Stimulated activated naive CD8-positive, alpha-beta T cell treated with anti-CD3 and anti-CD28 coated beads, Interleukin-15, amount 100 ng/mL, for 72 hours (primary cell): ENCODE data around the gene C1orf21.
A peak's percentile ranks its signal among the peaks of the same experiment; 100 is the strongest.

Source experiments
- ATAC-seq: fragments of 150-1000 bp; cut with Tn5 transposase; 2 replicates; pipeline ENCODE4 v1.10.0; 2021; ENCODE audit warnings: mild to moderate bottlenecking, moderate library complexity
- DNase-seq, 2 donors: peaks; one replicate each; pipeline ENCODE4 v3.0.0; 2021 to 2022
- H3K27ac Mint-ChIP-seq, 2 donors: one replicate each; pipeline ENCODE4 v1.8.0; 2022; ENCODE audit warnings: mild to moderate bottlenecking in 2 of 2, mixed read lengths in 2 of 2, moderate library complexity in 2 of 2
- H3K27me3 Mint-ChIP-seq: one replicate; pipeline ENCODE4 v1.8.0; 2022; ENCODE audit warnings: mixed read lengths
- H3K4me1 Mint-ChIP-seq: one replicate; pipeline ENCODE4 v1.8.0; 2022; ENCODE audit warnings: mild to moderate bottlenecking, mixed read lengths
- H3K4me3 Mint-ChIP-seq, 2 donors: one replicate each; pipeline ENCODE4 v1.8.0; 2022; ENCODE audit warnings: mild to moderate bottlenecking in 2 of 2, mixed read lengths in 2 of 2, moderate library complexity in 1 of 2
- H3K9me3 Mint-ChIP-seq, 2 donors: one replicate each; pipeline ENCODE4 v1.8.0; 2022; ENCODE audit warnings: mixed read lengths in 2 of 2

The C1orf21 gene

GRCh38 chr1:184472136-184472535 lies 85.3 kb downstream of the C1orf21 start:
- H3K9me3 Mint-ChIP-seq, result peaks cover 0 to 7% of the 10 kb centered on the region in 2 donors
- ATAC-seq (no peak), DNase-seq (no peak)
- H3K4me3 Mint-ChIP-seq, result no peak overlapping the region
- H3K27me3 Mint-ChIP-seq, result peaks cover 5% of the 10 kb centered on the region
- H3K27ac Mint-ChIP-seq, result no peak overlapping the region
- no peaks in the 10 kb centered on the region for H3K4me1 Mint-ChIP-seq

DNA sequence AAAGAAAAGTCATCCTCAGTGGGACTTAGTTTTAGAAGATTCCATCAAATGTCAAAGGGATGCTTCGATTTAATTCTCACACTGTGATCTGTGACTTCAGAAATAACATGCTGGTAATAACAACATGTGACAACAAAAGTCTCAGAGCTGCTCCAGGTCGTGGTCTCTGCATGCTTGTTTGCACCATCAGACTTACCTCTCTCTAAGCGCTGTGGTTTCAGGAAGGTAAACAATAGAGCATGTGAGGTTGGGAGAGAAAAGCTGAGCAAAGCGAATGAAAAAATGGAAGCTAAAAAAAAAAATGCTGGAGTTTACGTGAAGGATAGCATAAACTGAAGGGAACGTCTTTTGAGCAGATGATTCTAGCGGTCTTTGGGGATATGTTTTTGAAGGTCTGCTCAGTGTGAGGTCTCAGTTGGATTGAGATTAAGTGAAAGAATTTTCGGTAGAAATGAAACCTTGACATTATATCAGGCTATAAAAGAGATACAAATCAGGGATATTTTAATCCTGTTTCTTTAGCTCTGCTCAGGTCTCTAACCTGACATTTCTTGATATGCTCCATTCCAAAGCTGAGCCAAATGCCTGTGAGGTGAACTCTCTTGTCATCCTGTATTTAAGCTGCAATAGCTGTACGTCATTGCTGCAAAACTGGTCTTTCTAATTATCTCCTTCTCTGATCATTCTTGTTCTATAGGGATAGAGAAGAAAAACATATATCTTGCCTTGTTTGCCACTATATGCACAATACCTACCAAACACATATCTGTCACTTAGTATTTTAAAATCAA lies 86.5 kb downstream of the C1orf21 start:
- Mint-ChIP-seq H3K9me3 (peaks cover 0 to 7% of the 10 kb centered on the region in 2 donors), H3K27ac (no peak overlapping the region), H3K27me3 (no peaks in the 10 kb centered on the region), H3K4me1 (no peaks in the 10 kb centered on the region), H3K4me3 (no peak overlapping the region)
- ATAC-seq (no peak), DNase-seq (no peak)

GRCh38 chr1:184476187-184476586 lies 89.4 kb downstream of the C1orf21 start:
- ATAC-seq (no peak), DNase-seq (no peak)
- no peaks in the 10 kb centered on the region for H3K27me3 Mint-ChIP-seq
- H3K4me1 Mint-ChIP-seq, result no peaks in the 10 kb centered on the region
- peaks cover 0 to 7% of the 10 kb centered on the region in 2 donors for H3K9me3 Mint-ChIP-seq
- H3K4me3 Mint-ChIP-seq, result no peak overlapping the region
- no peak overlapping the region for H3K27ac Mint-ChIP-seq

DNA sequence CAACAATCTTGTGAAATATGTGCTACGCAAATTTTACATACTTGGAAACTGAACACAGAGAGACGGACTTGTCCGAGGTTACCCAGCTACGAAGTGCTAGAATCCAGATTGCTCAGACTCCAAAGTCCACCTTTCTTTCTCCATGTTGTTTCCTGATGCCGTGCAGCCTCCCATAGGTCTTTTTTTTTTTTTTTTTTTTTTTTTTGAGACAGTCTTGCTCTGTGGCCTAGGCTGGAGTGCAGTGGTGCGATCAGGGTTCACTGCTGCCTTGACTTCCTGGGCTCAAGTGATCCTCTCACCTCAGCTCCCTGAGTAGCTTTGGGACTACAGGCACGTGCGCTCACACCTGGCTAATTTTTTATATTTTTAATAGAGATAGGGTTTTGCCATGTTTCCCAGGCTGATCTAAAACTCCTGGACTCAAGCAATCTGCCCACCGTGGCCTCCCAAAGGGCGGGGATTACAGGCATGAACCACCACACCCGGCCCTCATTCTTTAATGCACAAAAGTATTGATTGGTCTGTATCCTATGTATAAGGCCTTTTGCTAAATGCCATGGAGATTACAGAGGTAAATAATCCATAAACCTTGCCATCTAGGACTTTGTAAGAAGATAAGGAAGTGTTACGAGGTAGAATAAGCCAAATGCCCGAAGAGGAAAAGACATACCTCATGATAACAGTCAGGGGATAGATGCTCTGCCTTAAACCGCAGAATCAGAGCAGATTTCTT lies 92.8 kb downstream of the C1orf21 start:
- ATAC-seq, result no peak
- Mint-ChIP-seq H3K4me1 (no peaks in the 10 kb centered on the region), H3K9me3 (peaks cover 0 to 7% of the 10 kb centered on the region in 2 donors)

GRCh38 chr1:184480736-184481135 lies 93.9 kb downstream of the C1orf21 start:
- Mint-ChIP-seq H3K9me3 (no peaks in the 10 kb centered on the region), H3K27me3 (no peaks in the 10 kb centered on the region), H3K27ac (no peak overlapping the region), H3K4me3 (no peak overlapping the region), H3K4me1 (no peaks in the 10 kb centered on the region)
- no peak for ATAC-seq
- no peak for DNase-seq

More for the DNA sequence above, 92.8 kb downstream of the C1orf21 start:
- DNase-seq, result no peak
- H3K27me3 Mint-ChIP-seq, result no peaks in the 10 kb centered on the region
- H3K4me3 Mint-ChIP-seq, result no peak overlapping the region
- H3K27ac Mint-ChIP-seq, result no peak overlapping the region

DNA sequence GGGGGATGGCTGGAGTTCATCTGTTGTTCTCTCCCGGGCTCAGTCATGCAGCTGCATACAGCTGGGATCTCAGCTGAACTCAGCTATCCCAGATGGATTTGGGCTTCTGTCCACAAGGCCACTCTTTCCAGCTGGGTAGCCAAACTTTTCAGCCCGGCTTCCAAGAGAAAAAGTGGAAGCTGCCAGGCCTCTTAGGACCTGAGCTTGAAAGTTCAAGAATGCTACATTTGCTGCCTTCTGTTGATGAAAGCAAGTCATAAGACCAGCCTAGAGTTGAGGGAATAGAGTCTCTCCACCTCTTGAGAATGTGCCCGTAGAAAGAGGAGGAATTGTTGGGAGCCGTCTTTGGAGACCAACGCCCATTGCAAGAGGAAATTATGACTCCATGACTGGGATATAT lies 95.3 kb downstream of the C1orf21 start:
- ATAC-seq (no peak), DNase-seq (no peak)
- Mint-ChIP-seq H3K4me3 (no peak overlapping the region), H3K9me3 (no peaks in the 10 kb centered on the region), H3K27ac (no peak overlapping the region), H3K27me3 (no peaks in the 10 kb centered on the region), H3K4me1 (no peaks in the 10 kb centered on the region)

- ATAC-seq (no peak), DNase-seq (no peak)
- H3K27ac Mint-ChIP-seq, result no peak overlapping the region
- H3K9me3 Mint-ChIP-seq, result no peaks in the 10 kb centered on the region
- H3K4me3 Mint-ChIP-seq, result no peak overlapping the region
- H3K4me1 Mint-ChIP-seq, result no peaks in the 10 kb centered on the region
- no peaks in the 10 kb centered on the region for H3K27me3 Mint-ChIP-seq
These were observed 96.4 kb downstream of the C1orf21 start for GRCh38 chr1:184483101-184483683.

DNA sequence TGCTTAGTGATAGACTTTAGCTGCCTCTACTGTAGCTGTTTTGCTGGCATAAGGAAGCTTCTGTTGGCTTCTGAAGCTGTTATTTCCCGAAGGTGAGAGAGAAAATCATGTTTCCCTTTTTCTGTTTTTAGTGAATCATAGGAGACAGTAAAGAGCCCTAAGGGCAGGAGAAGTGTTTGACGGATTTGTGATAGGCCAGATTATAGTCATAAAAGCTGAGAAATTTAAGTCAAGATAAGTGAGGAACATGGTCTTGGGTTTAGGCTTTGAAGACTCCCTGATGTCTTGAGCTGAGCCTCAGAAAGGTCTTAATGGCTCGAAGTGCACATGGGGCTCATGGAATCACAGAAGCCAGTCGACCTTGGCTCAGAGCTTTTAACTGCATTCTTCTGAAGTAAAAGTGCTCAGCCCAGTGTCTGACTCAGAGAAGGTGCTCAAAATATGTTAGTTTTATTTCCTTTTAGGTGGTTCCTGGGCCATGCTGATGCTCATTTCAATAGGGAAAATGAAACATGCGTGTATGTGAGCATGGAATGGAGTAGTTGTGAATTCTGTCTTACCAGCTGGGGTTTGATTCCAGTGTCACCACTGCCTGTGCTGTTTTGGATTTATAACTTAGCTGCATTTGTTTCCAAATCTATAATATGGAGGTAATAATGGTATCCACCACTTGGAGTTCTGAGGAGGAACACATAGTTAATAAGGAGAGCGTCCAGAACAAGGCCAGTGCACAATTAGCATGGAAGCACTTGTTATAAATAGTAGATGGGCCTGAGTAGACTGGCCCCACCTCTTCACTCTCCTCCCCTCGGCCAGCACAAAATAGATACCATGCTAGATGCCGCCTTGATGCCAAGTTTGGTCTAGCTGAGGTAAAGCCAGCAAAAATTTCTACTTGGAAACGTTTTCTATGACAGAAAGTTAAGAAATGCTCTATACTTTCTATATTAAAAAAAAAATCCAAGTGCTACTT lies 99.2 kb downstream of the C1orf21 start:
- H3K4me1 Mint-ChIP-seq, result no peaks in the 10 kb centered on the region
- no peak for ATAC-seq
- no peaks in the 10 kb centered on the region for H3K9me3 Mint-ChIP-seq
- H3K27me3 Mint-ChIP-seq, result no peaks in the 10 kb centered on the region
- H3K27ac Mint-ChIP-seq, result peak overlapping the region in 1 of 2 donors; percentile 70
- H3K4me3 Mint-ChIP-seq, result no peak overlapping the region
- DNase-seq, result no peak

DNA sequence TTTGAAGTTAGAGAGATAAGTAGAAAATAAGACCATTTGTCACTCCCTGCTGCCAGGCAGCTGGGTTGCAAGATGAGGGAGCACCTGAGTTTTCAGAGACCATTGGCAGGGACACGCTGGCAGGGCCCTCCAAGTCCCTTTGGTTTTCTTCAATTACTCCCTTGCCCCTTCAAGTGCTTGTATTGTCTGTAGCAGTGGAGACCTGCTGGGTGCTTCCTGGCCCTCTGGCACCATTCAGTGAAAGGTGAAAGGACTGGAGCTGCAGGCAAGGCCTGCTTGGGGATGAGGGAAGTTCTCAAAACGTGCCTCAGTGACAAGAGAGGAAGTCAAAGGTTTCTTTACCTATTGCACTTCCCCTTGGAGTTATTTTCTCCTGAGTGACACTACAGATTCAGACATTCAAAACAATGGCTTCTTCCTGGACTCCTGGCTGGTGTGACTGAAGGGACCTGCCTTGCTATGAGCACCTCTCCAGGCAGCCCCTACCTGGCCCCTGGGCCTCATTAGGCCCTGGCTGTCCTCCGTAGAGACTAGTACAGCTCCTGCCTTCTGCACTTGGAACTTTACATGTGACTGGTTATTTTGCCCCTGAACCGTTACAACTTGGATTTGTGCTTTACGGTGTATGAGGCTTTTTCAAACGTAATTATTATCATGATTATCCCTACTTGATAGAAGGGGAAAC lies 100.1 kb downstream of the C1orf21 start:
- Mint-ChIP-seq H3K27me3 (no peaks in the 10 kb centered on the region), H3K4me1 (peaks cover 7% of the 10 kb centered on the region), H3K9me3 (no peaks in the 10 kb centered on the region), H3K27ac (no peak overlapping the region), H3K4me3 (no peak overlapping the region)
- DNase-seq, result no peak
- no peak for ATAC-seq

GRCh38 chr1:184487531-184488193 lies 100.8 kb downstream of the C1orf21 start:
- no peaks in the 10 kb centered on the region for H3K27me3 Mint-ChIP-seq
- DNase-seq, result no peak
- ATAC-seq, result no peak
- peaks cover 14% of the 10 kb centered on the region for H3K4me1 Mint-ChIP-seq
- no peak overlapping the region for H3K4me3 Mint-ChIP-seq
- no peak overlapping the region for H3K27ac Mint-ChIP-seq
- no peaks in the 10 kb centered on the region for H3K9me3 Mint-ChIP-seq

DNA sequence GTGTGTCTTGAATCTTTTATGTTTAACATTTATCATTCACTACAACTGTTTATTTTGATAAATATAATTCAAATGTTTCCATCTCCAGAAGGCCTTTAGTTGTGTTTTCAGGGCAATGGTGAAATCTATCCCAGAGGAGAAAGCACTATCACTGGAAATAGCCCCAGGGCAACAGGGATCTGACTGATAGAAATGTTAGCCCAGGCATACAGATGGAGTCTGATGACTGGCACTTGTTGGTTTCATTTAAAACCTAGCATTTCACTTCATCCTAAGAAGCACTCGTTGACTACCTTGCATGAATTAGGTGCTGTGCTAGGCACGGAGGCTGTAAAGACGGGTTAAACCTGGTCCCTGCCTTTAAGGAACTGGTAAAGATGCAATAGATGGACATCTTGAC lies 103.1 kb downstream of the C1orf21 start:
- no peak overlapping the region for H3K27ac Mint-ChIP-seq
- ATAC-seq, result no peak

GRCh38 chr1:184492536-184492935 lies 105.7 kb downstream of the C1orf21 start:
- peak overlapping the region in 1 of 2 donors; percentile 73 for H3K27ac Mint-ChIP-seq
- DNase-seq (no peak), ATAC-seq (no peak)
- no peak overlapping the region for H3K4me3 Mint-ChIP-seq
- H3K27me3 Mint-ChIP-seq, result no peaks in the 10 kb centered on the region
- no peaks in the 10 kb centered on the region for H3K9me3 Mint-ChIP-seq
- H3K4me1 Mint-ChIP-seq, result peaks cover 16% of the 10 kb centered on the region

More for the DNA sequence above, 103.1 kb downstream of the C1orf21 start:
- Mint-ChIP-seq H3K9me3 (no peaks in the 10 kb centered on the region), H3K4me1 (peaks cover 16% of the 10 kb centered on the region), H3K4me3 (no peak overlapping the region), H3K27me3 (no peaks in the 10 kb centered on the region)
- DNase-seq, result no peak

- Mint-ChIP-seq H3K4me3 (no peak overlapping the region), H3K27ac (peak overlapping the region in 1 of 2 donors; percentile 14), H3K4me1 (peaks cover 16% of the 10 kb centered on the region)
These were observed 107.2 kb downstream of the C1orf21 start for GRCh38 chr1:184493987-184494388.

DNA sequence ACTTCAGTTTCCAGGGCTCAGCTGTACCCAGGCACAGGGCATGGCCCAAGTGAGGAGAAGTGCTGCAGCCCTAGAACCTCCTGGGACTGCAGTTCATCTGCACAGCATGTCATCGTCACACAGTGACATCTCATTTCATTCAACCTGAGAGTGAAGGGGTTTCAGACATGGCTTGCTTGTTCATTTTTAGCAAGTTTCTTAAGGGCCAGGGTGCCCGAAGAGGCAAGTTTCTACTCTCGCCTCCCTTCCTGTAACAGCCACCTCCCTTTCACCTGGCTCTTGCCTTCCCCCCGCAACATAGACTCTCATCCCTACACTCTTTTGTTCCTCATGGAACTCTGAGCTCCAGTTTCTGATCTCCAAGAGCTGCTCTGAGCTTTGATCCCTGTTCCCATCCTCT lies 108.1 kb downstream of the C1orf21 start:
- no peaks in the 10 kb centered on the region for H3K9me3 Mint-ChIP-seq
- no peak overlapping the region for H3K27ac Mint-ChIP-seq
- no peaks in the 10 kb centered on the region for H3K27me3 Mint-ChIP-seq
- H3K4me3 Mint-ChIP-seq, result no peak overlapping the region
- H3K4me1 Mint-ChIP-seq, result peaks cover 16% of the 10 kb centered on the region
- no peak for ATAC-seq
- DNase-seq, result no peak

More at GRCh38 chr1:184493987-184494388, 107.2 kb downstream of the C1orf21 start:
- ATAC-seq (no peak), DNase-seq (no peak)
- Mint-ChIP-seq H3K27me3 (no peaks in the 10 kb centered on the region), H3K9me3 (no peaks in the 10 kb centered on the region)
